ENCODE measurements around the gene MX2. TPM values are rescaled to one million over a fixed set of nuclear protein-coding genes. Genes with fewer than 3 reads are reported as not detected.

MX2 gene
- total and polyA plus RNA-seq, 2 of the 8 experiments (the other 6 are each of a cell fraction or from before 2014, with no cell fraction given), result 3.1 to 8.9 TPM

- no peak for TF ChIP-seq CTCF (IDR thresholded peaks at IDR 0.05; ENCODE audit: control extremely low read depth in 1 of 3, insufficient read depth in 1 of 3, low read depth in 1 of 3, low read length in 3 of 3)
Measured at GRCh38 chr21:41371685-41372030, 9.8 kb downstream of the MX2 start (continued).
